Smooth muscle cell (in vitro differentiated cells): ENCODE measurements around the gene RBP3. TPM values are rescaled to one million over a fixed set of nuclear protein-coding genes. Genes with fewer than 3 reads are reported as not detected.
A peak's percentile ranks its signal among the peaks of the same experiment; 100 is the strongest.

Source experiments
- DNase-seq: peaks from one replicate; lab custom pipeline; 2025; ENCODE audit not compliant: unreplicated experiment; lab: John Stamatoyannopoulos, UW
- H2AFZ ChIP-seq: fragments of 200-600 bp; sonication (generic); 2 replicates; pipeline ENCODE4 v1.6.0; 2016; ENCODE audit warnings: antibody characterized with exemption, low read depth, mild to moderate bottlenecking
- H3F3A ChIP-seq: fragments of 200-600 bp; sonication (generic); 2 replicates; pipeline ENCODE4 v1.6.0; 2017; ENCODE audit warnings: antibody characterized with exemption, low read depth
- H3K27ac ChIP-seq: fragments of 200-600 bp; sonication (generic); 2 replicates; pipeline ENCODE4 v1.5.1; 2016; ENCODE audit warnings: low read depth, mild to moderate bottlenecking
- H3K27me3 ChIP-seq: fragments of 200-600 bp; sonication (generic); 2 replicates; pipeline ENCODE4 v1.6.1; 2016; ENCODE audit warnings: low read depth, mild to moderate bottlenecking
- H3K36me3 ChIP-seq: fragments of 200-600 bp; sonication (generic); 2 replicates; pipeline ENCODE4 v1.5.1; 2016; ENCODE audit warnings: low read depth
- H3K4me1 ChIP-seq: fragments of 200-600 bp; sonication (generic); 2 replicates; pipeline ENCODE4 v1.5.1; 2016; ENCODE audit warnings: low read depth
- H3K4me2 ChIP-seq: fragments of 200-600 bp; sonication (generic); 2 replicates; pipeline ENCODE4 v1.6.0; 2016; ENCODE audit warnings: mild to moderate bottlenecking
- H3K4me3 ChIP-seq: fragments of 200-600 bp; sonication (generic); 2 replicates; pipeline ENCODE4 v1.5.1; 2016; ENCODE audit warnings: mild to moderate bottlenecking
- H3K79me2 ChIP-seq: fragments of 200-600 bp; sonication (generic); 2 replicates; pipeline ENCODE4 v1.6.0; 2016; ENCODE audit warnings: low read depth, mild to moderate bottlenecking
- H3K9ac ChIP-seq: fragments of 200-600 bp; sonication (generic); 2 replicates; pipeline ENCODE4 v1.6.0; 2016; ENCODE audit warnings: low read depth
- H3K9me3 ChIP-seq: fragments of 200-600 bp; sonication (generic); replicated peaks from 2 replicates; pipeline ENCODE4 v1.5.1; 2016; ENCODE audit warnings: low read depth
- H4K20me1 ChIP-seq: fragments of 200-600 bp; sonication (generic); 2 replicates; pipeline ENCODE4 v1.6.0; 2016; ENCODE audit warnings: low read depth
- CTCF ChIP-seq: fragments of 200-600 bp; sonication (generic); IDR thresholded peaks from 2 replicates; pipeline ENCODE4 v1.5.1; 2017; ENCODE audit warnings: borderline replicate concordance, mild to moderate bottlenecking, antibody characterized with exemption; ENCODE audit not compliant: insufficient read depth, poor library complexity, severe bottlenecking
- WGBS: methylation state at CpG from one replicate; pipeline ENCODE4 v1.1.7; 2016; ENCODE audit warnings: low lambda C conversion rate; 5-methylcytosine and 5-hydroxymethylcytosine counted together
- polyA plus RNA-seq: library from polyadenylated mRNA; unstranded; fragments of >200 nt; fragmentation: Nextera tagmentation; extraction: Ambion mirVana; gene quantifications from 2 replicates; pipeline ENCODE4 v1.2.1, GENCODE V29; 2016
- total RNA-seq: library from RNA; depleted of rRNA; stranded (reverse); fragments of >200 nt; gene quantifications from 2 replicates; pipeline ENCODE4 v1.2.3, GENCODE V29; 2014

Gene RBP3
- total and polyA plus RNA-seq, 2 experiments from 2014 or later = not detected

GRCh38 chr10:47309408-47310089 is 38.6 kb upstream of the RBP3 start:
- Histone ChIP-seq H4K20me1 (no peaks in the 10 kb centered on the region), H3K79me2 (no peaks in the 10 kb centered on the region), H3K27ac (no peak overlapping the region), H3K27me3 (peaks cover 10% of the 10 kb centered on the region), H2AFZ (no peak overlapping the region), H3K4me1 (no peaks in the 10 kb centered on the region), H3F3A (no peaks in the 10 kb centered on the region), H3K9ac (no peak overlapping the region), H3K4me3 (no peak overlapping the region), H3K4me2 (no peak overlapping the region), H3K36me3 (no peaks in the 10 kb centered on the region), H3K9me3 (no peaks in the 10 kb centered on the region)
- DNase-seq = no peak
- peak; percentile 41 for TF ChIP-seq CTCF
- 84% methylated on average over 34 of the region's 34 CpGs for WGBS

- Histone ChIP-seq H3K4me1 (no peaks in the 10 kb centered on the region), H2AFZ (no peak overlapping the region), H3K4me2 (no peak overlapping the region), H3K4me3 (no peak overlapping the region), H4K20me1 (no peaks in the 10 kb centered on the region), H3K27ac (no peak overlapping the region), H3K27me3 (peaks cover 10% of the 10 kb centered on the region), H3K79me2 (no peaks in the 10 kb centered on the region), H3K9me3 (no peaks in the 10 kb centered on the region), H3F3A (no peaks in the 10 kb centered on the region), H3K36me3 (no peaks in the 10 kb centered on the region), H3K9ac (no peak overlapping the region)
- no peak for TF ChIP-seq CTCF
- DNase-seq = no peak
- 97% methylated on average over 36 of the region's 37 CpGs for WGBS
These were observed 38.1 kb upstream of the RBP3 start for GRCh38 chr10:47310090-47310505.

GRCh38 chr10:47311193-47311931 is 36.8 kb upstream of the RBP3 start:
- Histone ChIP-seq H3K79me2 (no peaks in the 10 kb centered on the region), H3F3A (no peaks in the 10 kb centered on the region), H3K36me3 (no peaks in the 10 kb centered on the region), H3K4me2 (no peak overlapping the region), H2AFZ (no peak overlapping the region), H3K4me3 (no peak overlapping the region), H3K9me3 (no peaks in the 10 kb centered on the region), H3K4me1 (no peaks in the 10 kb centered on the region), H4K20me1 (no peaks in the 10 kb centered on the region), H3K27me3 (peaks cover 10% of the 10 kb centered on the region), H3K27ac (no peak overlapping the region), H3K9ac (no peak overlapping the region)
- DNase-seq = no peak
- WGBS = 79% methylated on average over 10 of the region's 10 CpGs
- no peak for TF ChIP-seq CTCF
